H9 (cell line): ENCODE data around the gene TRIM36. TPM values are rescaled to one million over a fixed set of nuclear protein-coding genes. Genes with fewer than 3 reads are reported as not detected.

Source experiments
- DNase-seq: peaks from one replicate; pipeline ENCODE4 v3.0.0-alpha.2; 2017
- H2AFZ ChIP-seq: one replicate; pipeline ENCODE4 v1.6.1; 2013; ENCODE audit warnings: mild to moderate bottlenecking, low read length, control low read depth, moderate library complexity
- H2AK5ac ChIP-seq: 2 replicates; pipeline ENCODE4 v1.6.1; 2013; ENCODE audit warnings: low read length, control low read depth, mixed read lengths; ENCODE audit not compliant: insufficient read length
- H2BK120ac ChIP-seq: one replicate; pipeline ENCODE4 v1.6.1; 2013; ENCODE audit warnings: low read depth, mild to moderate bottlenecking, low read length, control low read depth, inconsistent platforms; ENCODE audit not compliant: poor library complexity, severe bottlenecking
- H2BK12ac ChIP-seq: 2 replicates; pipeline ENCODE4 v1.6.1; 2013; ENCODE audit warnings: low read length, control low read depth, mixed read lengths, low read depth; ENCODE audit not compliant: insufficient read length
- H2BK15ac ChIP-seq: 2 replicates; pipeline ENCODE4 v1.6.1; 2013; ENCODE audit warnings: low read depth, low read length, control low read depth
- H2BK20ac ChIP-seq: one replicate; pipeline ENCODE4 v1.6.1; 2013; ENCODE audit warnings: low read depth, mild to moderate bottlenecking, low read length, control low read depth, inconsistent platforms; ENCODE audit not compliant: poor library complexity, severe bottlenecking
- H2BK5ac ChIP-seq: 2 replicates; pipeline ENCODE4 v1.6.1; 2013; ENCODE audit warnings: low read length, control low read depth, mixed read lengths; ENCODE audit not compliant: insufficient read length
- H3K14ac ChIP-seq: 2 replicates; pipeline ENCODE4 v1.6.1; 2013; ENCODE audit warnings: low read length, control low read depth; ENCODE audit not compliant: insufficient read depth
- H3K18ac ChIP-seq: 2 replicates; pipeline ENCODE4 v1.6.1; 2013; ENCODE audit warnings: low read depth, mild to moderate bottlenecking, mixed read lengths, low read length, control low read depth; ENCODE audit not compliant: insufficient read length
- H3K23ac ChIP-seq: 2 replicates; pipeline ENCODE4 v1.6.1; 2013; ENCODE audit warnings: low read length, control low read depth, mixed read lengths, low read depth; ENCODE audit not compliant: insufficient read length
- H3K23me2 ChIP-seq: 2 replicates; pipeline ENCODE4 v1.6.1; 2013; ENCODE audit warnings: low read depth, mild to moderate bottlenecking, mixed read lengths, low read length, control low read depth; ENCODE audit not compliant: insufficient read length, poor library complexity, severe bottlenecking
- H3K27ac ChIP-seq: 2 replicates; pipeline ENCODE4 v1.5.1; 2013; ENCODE audit warnings: low read length, control low read depth, mixed read lengths, low read depth; ENCODE audit not compliant: insufficient read length
- H3K27me3 ChIP-seq: 2 replicates; pipeline ENCODE4 v1.6.1; 2013; ENCODE audit warnings: low read length, control low read depth, inconsistent platforms; ENCODE audit not compliant: insufficient read depth
- H3K4ac ChIP-seq: 2 replicates; pipeline ENCODE4 v1.6.1; 2013; ENCODE audit warnings: low read depth, mild to moderate bottlenecking, control low read depth, inconsistent platforms, low read length, moderate library complexity
- H3K4me1 ChIP-seq: 2 replicates; pipeline ENCODE4 v1.6.1; 2013; ENCODE audit warnings: low read length, control low read depth, inconsistent platforms; ENCODE audit not compliant: insufficient read depth
- H3K4me2 ChIP-seq: 2 replicates; pipeline ENCODE4 v1.6.1; 2013; ENCODE audit warnings: low read length, control low read depth, mixed read lengths; ENCODE audit not compliant: insufficient read length, insufficient read depth
- H3K56ac ChIP-seq: 2 replicates; pipeline ENCODE4 v1.6.1; 2013; ENCODE audit warnings: low read depth, mild to moderate bottlenecking, mixed read lengths, low read length, control low read depth; ENCODE audit not compliant: insufficient read length
- H3K79me1 ChIP-seq: 2 replicates; pipeline ENCODE4 v1.6.1; 2013; ENCODE audit warnings: low read depth, mild to moderate bottlenecking, moderate library complexity, low read length, control low read depth, inconsistent platforms; ENCODE audit not compliant: insufficient read depth, poor library complexity, severe bottlenecking
- H3K79me2 ChIP-seq: 2 replicates; pipeline ENCODE4 v1.6.1; 2013; ENCODE audit warnings: low read length, control low read depth, inconsistent platforms; ENCODE audit not compliant: insufficient read depth
- H3K9ac ChIP-seq: 2 replicates; pipeline ENCODE4 v1.6.1; 2013; ENCODE audit warnings: low read length, control low read depth, mixed read lengths; ENCODE audit not compliant: insufficient read length; ENCODE audit errors: extremely low read depth
- H3K9me3 ChIP-seq: one replicate; pipeline ENCODE4 v1.6.1; 2013; ENCODE audit warnings: low read depth, low read length, inconsistent platforms; ENCODE audit not compliant: control insufficient read depth
- H3T11ph ChIP-seq: one replicate; pipeline ENCODE4 v1.6.1; 2013; ENCODE audit warnings: mild to moderate bottlenecking, low read length, control low read depth, inconsistent platforms
- H4K20me1 ChIP-seq: one replicate; pipeline ENCODE4 v1.6.1; 2013; ENCODE audit not compliant: control insufficient read depth, insufficient read length, insufficient read depth
- H4K5ac ChIP-seq: 2 replicates; pipeline ENCODE4 v1.6.1; 2013; ENCODE audit warnings: low read depth, mild to moderate bottlenecking, mixed read lengths, low read length, control low read depth; ENCODE audit not compliant: insufficient read length
- H4K8ac ChIP-seq: replicated peaks from 2 replicates; pipeline ENCODE4 v1.6.1; 2013; ENCODE audit warnings: low read length, control low read depth, mixed read lengths, low read depth; ENCODE audit not compliant: insufficient read length
- H4K91ac ChIP-seq: 2 replicates; pipeline ENCODE4 v1.6.1; 2013; ENCODE audit warnings: low read depth, mild to moderate bottlenecking, moderate library complexity, mixed read lengths, low read length, control low read depth; ENCODE audit not compliant: insufficient read length
- H3K27ac Mint-ChIP-seq, 3 experiments: 2 replicates in 2 of 3; 3 replicates in 1 of 3; pipeline ENCODE4 v1.8.0; 2020 to 2021; ENCODE audit warnings: mixed read lengths in 3 of 3, mild to moderate bottlenecking in 1 of 3, moderate library complexity in 1 of 3
- H3K27me3 Mint-ChIP-seq: 2 replicates; pipeline ENCODE4 v1.8.0; 2021; ENCODE audit warnings: low read depth, mild to moderate bottlenecking, moderate library complexity, mixed read lengths
- H3K36me3 Mint-ChIP-seq, 3 experiments: 2 replicates in 2 of 3; 3 replicates in 1 of 3; pipeline ENCODE4 v1.8.0; 2020 to 2021; ENCODE audit warnings: low read depth in 3 of 3, mixed read lengths in 3 of 3; ENCODE audit not compliant: insufficient read depth in 1 of 3
- H3K4me1 Mint-ChIP-seq, 2 experiments: 2 replicates each; pipeline ENCODE4 v1.8.0; 2020; ENCODE audit warnings: mixed read lengths in 2 of 2
- H3K4me3 Mint-ChIP-seq, 2 experiments: 2 replicates in 1 of 2; 3 replicates in 1 of 2; pipeline ENCODE4 v1.8.0; 2020 to 2021; ENCODE audit warnings: mild to moderate bottlenecking in 2 of 2, mixed read lengths in 2 of 2, moderate library complexity in 1 of 2
- H3K9me3 Mint-ChIP-seq, 2 experiments: 2 replicates in 1 of 2; 3 replicates in 1 of 2; pipeline ENCODE4 v1.8.0; 2020; ENCODE audit warnings: mild to moderate bottlenecking in 2 of 2, mixed read lengths in 2 of 2, moderate library complexity in 1 of 2
- WGBS: extraction: QIAGEN DNeasy Blood & Tissue Kit; methylation state at CpG from one replicate; pipeline ENCODE4 v1.1.7; 2013; ENCODE audit warnings: missing lambda C conversion rate, low lambda C conversion rate, mixed read lengths; ENCODE audit not compliant: insufficient read length; ENCODE audit errors: extremely low coverage; 5-methylcytosine and 5-hydroxymethylcytosine counted together
- total RNA-seq: library from RNA; stranded (reverse); gene quantifications from 2 replicates; pipeline ENCODE4 v1.2.1, GENCODE V29; 2021
- TF ChIP-seq, protein P1 (sequence below): fragments of 200-600 bp; sonication (generic); conservative IDR thresholded peaks from 3 replicates; pipeline ENCODE4 v1.8.0; 2021; ENCODE audit warnings: antibody characterized with exemption, mild to moderate bottlenecking

Gene TRIM36
- total RNA-seq, 1 experiment from 2014 or later, result 14.6 TPM

DNA sequence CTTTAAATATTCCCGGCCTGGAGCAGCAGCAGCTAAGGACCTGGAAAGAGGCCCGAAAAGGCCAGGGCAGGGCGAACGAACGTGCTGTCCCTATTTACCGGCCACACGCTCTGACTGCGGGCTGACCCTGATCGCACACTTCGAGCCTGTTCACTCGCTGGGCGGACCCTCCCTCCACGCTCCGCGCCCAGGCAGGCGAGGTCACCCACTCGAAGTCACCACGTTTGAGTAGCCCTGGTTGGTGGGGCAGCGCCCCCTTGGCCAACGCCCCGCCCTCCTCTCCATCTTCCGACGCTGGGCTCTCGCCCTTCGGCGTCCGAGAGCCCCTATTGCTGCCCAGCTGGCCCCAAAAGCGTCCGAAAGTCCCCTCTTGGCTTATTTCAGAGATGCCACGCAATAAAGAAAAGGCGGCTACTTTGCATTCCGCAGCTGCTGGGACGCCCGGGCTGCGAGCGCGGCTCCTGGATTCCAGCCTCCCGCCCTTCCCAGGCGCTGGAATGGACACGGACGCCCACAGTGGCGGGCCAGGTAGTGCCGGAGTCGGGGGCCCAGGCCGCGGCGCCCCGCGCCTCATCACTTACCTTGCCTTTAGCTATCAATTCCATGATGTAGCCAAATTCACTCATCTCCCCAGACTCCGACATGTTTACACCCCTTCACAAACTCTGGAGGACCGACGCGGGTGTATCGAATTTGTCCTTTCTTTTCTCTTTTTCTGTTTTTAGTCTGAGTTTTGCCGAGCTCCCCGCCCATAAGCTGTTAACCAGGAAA is 9.9 kb upstream of the TRIM36 start:
- Histone ChIP-seq H4K8ac (no peak overlapping the region), H3K27ac (no peak overlapping the region), H2AFZ (no peak overlapping the region), H4K91ac (no peak overlapping the region), H3K56ac (no peak overlapping the region), H3K79me1 (no peaks in the 10 kb centered on the region), H2AK5ac (no peak overlapping the region), H3K27me3 (peaks cover 36% of the 10 kb centered on the region; the same call in 1 of the 2 replicates), H3K23ac (no peak overlapping the region), H3K79me2 (no peaks in the 10 kb centered on the region), H3K18ac (no peak overlapping the region), H3K9ac (no peak overlapping the region), H3K23me2 (peaks cover 13% of the 10 kb centered on the region), H3T11ph (no peak overlapping the region), H3K4me1 (no peaks in the 10 kb centered on the region), H3K9me3 (no peaks in the 10 kb centered on the region), H2BK12ac (no peak overlapping the region), H4K5ac (no peak overlapping the region), H2BK120ac (no peak overlapping the region), H3K4ac (no peak overlapping the region), H3K14ac (peak overlapping the region; percentile 11; the same call in 1 of the 2 replicates), H3K4me2 (peak overlapping the region; percentile 78), H2BK20ac (no peak overlapping the region), H2BK15ac (no peak overlapping the region), H2BK5ac (no peak overlapping the region), H4K20me1 (no peaks in the 10 kb centered on the region)
- Mint-ChIP-seq H3K4me1 (peaks cover 0 to 12% of the 10 kb centered on the region in 2 experiments; a peak in 1 of 4 replicates), H3K36me3 (no peaks in the 10 kb centered on the region), H3K9me3 (no peaks in the 10 kb centered on the region), H3K4me3 (peak overlapping the region; percentile 63 to 83), H3K27ac (no peak overlapping the region; a peak in 1 of 7 replicates), H3K27me3 (peaks cover 80% of the 10 kb centered on the region)
- WGBS, result no CpG with 5 or more reads among the region's 56 CpGs
- DNase-seq, result peak; percentile 53
- TF ChIP-seq, protein P1, sequence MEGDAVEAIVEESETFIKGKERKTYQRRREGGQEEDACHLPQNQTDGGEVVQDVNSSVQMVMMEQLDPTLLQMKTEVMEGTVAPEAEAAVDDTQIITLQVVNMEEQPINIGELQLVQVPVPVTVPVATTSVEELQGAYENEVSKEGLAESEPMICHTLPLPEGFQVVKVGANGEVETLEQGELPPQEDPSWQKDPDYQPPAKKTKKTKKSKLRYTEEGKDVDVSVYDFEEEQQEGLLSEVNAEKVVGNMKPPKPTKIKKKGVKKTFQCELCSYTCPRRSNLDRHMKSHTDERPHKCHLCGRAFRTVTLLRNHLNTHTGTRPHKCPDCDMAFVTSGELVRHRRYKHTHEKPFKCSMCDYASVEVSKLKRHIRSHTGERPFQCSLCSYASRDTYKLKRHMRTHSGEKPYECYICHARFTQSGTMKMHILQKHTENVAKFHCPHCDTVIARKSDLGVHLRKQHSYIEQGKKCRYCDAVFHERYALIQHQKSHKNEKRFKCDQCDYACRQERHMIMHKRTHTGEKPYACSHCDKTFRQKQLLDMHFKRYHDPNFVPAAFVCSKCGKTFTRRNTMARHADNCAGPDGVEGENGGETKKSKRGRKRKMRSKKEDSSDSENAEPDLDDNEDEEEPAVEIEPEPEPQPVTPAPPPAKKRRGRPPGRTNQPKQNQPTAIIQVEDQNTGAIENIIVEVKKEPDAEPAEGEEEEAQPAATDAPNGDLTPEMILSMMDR, result no peak
